LNCaP clone FGC (cell line): ENCODE measurements around the gene AATK.
"Not testable (repeated sequence)": the region's sequence is repeated elsewhere in the genome, so short reads cannot be mapped to it uniquely, and the experiment has no call there.

Experiments used
- DNase-seq: peaks from one replicate; pipeline ENCODE4 v3.0.0-alpha.2; 2011; ENCODE audit warnings: low read depth
- H3K4me3 ChIP-seq: 2 replicates; pipeline ENCODE4 v1.5.1; 2011; ENCODE audit warnings: mild to moderate bottlenecking, low read depth, low read length, control low read depth
- TF ChIP-seq, protein P1 (sequence below): IDR thresholded peaks from 2 replicates; pipeline ENCODE4 v1.5.1; 2012; ENCODE audit warnings: mild to moderate bottlenecking; ENCODE audit not compliant: control insufficient read depth, insufficient read depth; ENCODE audit errors: extremely low read depth

Gene AATK

DNA sequence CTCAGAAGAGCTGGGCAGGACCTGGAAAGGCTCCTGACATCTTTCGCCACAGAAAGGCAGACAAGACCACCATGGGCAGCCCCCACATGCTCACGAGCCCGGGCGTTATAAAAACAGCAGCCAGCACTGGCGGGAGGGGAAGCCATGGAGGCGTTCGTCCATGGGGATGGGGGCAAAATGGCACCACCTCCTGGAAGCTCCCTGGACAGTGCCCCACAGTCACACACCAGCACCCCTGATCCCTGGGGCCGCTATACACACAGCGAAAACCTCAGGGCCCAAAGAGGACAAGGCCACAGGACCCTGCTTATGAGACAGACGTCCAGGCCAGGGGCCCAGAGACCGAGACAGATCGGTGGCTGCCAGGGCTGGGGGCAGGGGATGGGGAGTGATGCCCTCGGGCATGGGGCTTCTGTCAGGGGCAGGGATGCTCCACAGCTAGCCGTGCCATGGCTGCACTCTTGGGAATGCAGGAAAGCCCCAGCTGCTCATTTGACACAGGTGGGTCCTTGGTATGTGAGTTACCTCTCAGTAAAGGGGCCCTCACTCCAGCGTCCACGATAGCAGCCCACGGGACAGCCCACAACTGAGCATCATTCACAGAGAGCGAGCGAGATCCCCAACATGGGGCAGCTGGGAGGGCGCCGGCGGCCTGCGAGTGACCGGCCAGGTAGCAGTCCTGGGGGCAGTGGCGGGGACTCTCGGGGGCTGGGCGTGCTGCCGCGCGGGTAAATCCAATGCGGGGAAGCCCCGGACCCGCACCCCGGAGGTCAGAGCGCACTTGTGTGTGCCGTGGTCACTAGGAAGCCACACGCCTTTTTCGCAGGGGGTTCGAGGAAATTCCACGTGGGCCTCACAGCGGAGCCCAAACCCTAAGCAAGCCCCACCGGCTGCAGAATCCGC lies 7.1 kb downstream of the AATK start:
- TF ChIP-seq, protein P1, sequence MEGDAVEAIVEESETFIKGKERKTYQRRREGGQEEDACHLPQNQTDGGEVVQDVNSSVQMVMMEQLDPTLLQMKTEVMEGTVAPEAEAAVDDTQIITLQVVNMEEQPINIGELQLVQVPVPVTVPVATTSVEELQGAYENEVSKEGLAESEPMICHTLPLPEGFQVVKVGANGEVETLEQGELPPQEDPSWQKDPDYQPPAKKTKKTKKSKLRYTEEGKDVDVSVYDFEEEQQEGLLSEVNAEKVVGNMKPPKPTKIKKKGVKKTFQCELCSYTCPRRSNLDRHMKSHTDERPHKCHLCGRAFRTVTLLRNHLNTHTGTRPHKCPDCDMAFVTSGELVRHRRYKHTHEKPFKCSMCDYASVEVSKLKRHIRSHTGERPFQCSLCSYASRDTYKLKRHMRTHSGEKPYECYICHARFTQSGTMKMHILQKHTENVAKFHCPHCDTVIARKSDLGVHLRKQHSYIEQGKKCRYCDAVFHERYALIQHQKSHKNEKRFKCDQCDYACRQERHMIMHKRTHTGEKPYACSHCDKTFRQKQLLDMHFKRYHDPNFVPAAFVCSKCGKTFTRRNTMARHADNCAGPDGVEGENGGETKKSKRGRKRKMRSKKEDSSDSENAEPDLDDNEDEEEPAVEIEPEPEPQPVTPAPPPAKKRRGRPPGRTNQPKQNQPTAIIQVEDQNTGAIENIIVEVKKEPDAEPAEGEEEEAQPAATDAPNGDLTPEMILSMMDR, result no peak
- no peak overlapping the region for H3K4me3 ChIP-seq
- DNase-seq, result no peak

DNA sequence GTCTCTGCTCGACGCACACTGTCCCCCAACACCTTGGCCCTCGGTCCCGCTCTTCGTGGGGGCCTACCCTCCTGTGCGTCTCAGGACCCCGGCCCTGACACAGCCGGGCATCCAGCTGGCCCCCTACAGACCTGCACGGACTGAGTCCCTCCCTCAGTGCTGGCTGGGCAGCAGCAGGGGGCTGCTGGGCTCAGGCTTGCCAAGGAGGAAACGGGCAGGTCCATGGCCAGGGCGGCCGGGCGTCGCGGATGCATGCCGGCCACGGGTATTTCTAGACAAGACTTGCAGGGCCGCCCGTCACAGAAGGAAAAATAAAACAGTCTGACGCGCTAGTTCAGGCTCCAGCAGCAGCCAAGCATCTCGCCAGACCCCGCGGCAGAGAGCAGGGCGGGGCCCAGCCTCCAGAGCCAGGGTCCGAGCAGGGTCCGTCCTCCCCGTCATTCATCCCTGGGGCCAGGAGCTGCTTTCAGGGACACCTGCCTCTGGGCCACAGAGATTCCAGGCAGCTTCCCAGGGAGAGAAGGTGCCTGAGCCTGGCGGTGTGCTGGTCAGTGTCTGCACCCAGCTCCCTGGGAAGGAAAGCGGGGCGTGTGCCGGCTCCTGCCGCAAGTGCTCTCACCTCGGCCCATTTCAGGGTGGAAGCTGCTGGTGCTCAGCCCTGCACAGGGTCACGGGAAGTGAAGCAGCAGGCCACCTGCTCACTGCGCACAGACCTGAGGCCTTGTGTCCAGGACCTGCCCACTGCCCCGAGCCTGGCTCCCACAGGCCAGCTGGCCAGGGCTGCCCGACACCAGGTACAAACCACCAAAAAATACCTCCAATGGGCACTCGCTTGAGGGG lies 8.0 kb downstream of the AATK start:
- H3K4me3 ChIP-seq, result no peak overlapping the region
- TF ChIP-seq, protein P1, result no peak
- DNase-seq, result no peak

DNA sequence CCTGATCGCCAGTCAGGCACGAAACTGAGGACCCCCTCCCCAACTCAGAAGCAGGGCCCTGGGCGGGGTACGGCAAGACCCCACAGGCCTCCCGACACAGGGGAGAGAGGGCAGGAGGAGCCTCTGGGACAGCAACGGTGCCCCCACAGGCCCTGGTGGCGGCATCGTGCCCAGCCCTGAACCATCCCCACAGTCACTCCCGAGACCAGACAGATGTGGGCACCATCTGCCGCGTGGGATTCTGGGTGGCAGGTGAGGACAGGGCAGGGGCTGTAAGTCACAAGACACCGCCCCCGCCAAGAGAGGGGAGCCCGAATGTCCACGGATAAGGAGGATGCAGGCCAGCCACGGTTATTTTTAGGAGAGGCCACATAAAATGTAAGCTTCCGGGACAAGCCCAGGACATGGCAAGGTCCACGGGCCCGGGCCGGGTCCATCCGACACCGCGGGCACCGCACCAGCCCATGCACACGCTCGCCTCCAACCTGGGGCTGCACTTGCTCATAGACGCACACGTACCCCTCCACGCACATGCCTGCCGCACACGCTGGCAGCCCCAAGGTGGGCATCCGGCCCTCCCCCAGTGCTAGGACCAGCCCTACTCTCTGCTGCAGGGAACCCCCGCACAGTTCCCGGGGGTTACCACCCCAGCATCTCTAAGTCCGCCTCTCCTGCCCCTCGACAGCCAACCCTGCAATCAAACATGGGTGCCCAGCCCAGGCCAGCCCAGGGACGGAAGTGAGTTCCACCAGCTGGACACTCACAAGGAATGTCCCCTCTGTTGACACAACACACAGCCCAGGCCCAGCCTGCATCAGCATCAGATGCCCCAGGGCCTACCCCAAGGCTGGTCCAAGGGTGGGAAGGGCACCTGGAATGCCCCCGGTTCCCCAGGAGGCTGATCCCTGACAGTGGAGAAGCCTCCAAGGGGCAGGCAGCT lies 8.9 kb downstream of the AATK start:
- TF ChIP-seq, protein P1, result no peak

DNA sequence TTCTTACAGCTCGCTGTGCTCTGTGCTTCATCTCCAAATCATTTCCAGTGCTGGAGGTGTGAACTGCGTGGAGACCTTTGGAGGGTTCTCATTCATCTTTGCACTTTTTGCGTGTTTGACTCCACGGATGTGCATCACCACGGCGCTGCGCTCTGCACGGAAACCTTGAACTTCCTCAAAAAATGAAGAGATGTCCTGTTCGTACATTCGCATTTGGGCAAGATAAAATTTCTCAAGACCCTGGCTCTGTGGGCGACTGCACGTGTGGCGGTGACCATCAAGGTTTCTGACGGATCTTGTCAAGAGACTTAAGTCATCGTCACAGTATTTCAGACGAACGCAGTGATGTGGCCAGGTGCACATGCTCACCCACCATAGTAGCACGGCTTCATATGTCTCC lies 11.1 kb downstream of the AATK start:
- no peak for DNase-seq
- TF ChIP-seq, protein P1, result no peak
- H3K4me3 ChIP-seq, result no peak overlapping the region

More for the DNA sequence above, 8.9 kb downstream of the AATK start:
- no peak for DNase-seq
- H3K4me3 ChIP-seq, result no peak overlapping the region

DNA sequence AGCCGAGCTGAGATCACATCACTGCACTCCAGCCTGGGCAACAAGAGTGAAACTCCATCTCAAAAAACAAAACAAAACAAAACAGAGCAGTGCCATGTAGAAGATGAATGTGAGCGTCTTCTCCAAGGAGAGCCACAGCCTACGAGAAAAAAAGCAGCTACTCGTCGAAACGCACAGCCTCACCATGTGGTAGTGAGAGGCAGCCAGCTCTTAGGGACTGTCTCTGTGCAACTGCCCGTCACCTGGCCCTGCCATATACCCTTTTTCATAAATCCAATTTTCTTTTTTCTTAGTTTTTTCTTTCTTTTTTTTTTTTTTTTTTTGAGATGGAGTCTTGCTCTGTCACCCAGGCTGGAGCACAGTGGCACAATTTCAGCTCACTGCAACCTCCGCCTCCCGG lies 12.0 kb downstream of the AATK start:
- H3K4me3 ChIP-seq, DNase-seq: not testable (repeated sequence)

DNA sequence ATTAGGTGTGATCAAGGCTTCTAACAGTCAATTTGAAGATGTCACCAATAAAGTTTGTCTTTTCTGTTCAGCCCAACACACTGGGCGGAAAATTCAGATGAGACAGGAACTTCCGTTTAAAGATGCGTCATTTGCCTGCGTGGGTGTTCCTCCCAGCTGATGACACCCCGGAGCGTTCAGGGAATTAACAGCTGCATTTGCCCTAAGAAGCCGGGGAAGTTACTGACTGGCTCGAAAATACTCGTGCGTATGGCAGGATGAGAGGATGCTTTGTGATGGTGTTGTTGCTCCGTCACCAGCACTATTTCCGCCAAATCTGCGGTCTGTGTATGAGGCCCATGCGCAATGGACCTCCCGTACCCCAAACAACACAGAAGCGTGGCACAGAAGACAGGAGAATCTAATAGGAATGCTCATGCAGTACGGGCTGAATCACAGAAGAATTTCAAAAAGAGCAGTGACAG lies 12.6 kb downstream of the AATK start:
- H3K4me3 ChIP-seq, result no peak overlapping the region
- TF ChIP-seq, protein P1, result no peak
- DNase-seq, result no peak
